Thyroid gland (tissue), 4 donors: ENCODE data around the gene RASGRP2. TPM values are rescaled to one million over a fixed set of nuclear protein-coding genes. Genes with fewer than 3 reads are reported as not detected.
A peak's percentile ranks its signal among the peaks of the same experiment; 100 is the strongest.

ENCODE experiments used
- DNase-seq, 2 donors: peaks; one replicate each; pipeline ENCODE4 v3.0.0-alpha.2; 2019
- H3K27ac ChIP-seq, 3 donors: fragments of 200-600 bp; sonication (generic); 1 replicate in 2 of 3; 2 replicates in 1 of 3; pipeline ENCODE4 v1.5.1; 2016 to 2019; ENCODE audit warnings: mild to moderate bottlenecking in 1 of 3, moderate library complexity in 1 of 3
- H3K27me3 ChIP-seq: fragments of 200-600 bp; sonication (generic); one replicate; pipeline ENCODE4 v1.5.1; 2019
- H3K36me3 ChIP-seq, 2 donors: fragments of 200-600 bp; sonication (generic); one replicate each; pipeline ENCODE4 v1.5.1; 2016 to 2019
- H3K4me1 ChIP-seq, 2 donors: fragments of 200-600 bp; sonication (generic); one replicate each; pipeline ENCODE4 v1.5.1; 2017 to 2019
- H3K4me3 ChIP-seq, 3 donors: fragments of 200-600 bp; sonication (generic); replicated peaks in 1 of 3; 1 replicate in 2 of 3; 2 replicates in 1 of 3; pipeline ENCODE4 v1.5.1; 2016; ENCODE audit warnings: mild to moderate bottlenecking in 1 of 3
- H3K9me3 ChIP-seq: fragments of 200-600 bp; sonication (generic); one replicate; pipeline ENCODE4 v1.5.1; 2017
- POLR2A ChIP-seq, 2 donors: fragments of 450-650 bp; IDR thresholded peaks; one replicate each; pipeline ENCODE4 v1.6.1; 2017; ENCODE audit warnings: antibody characterized with exemption in 2 of 2, mild to moderate bottlenecking in 2 of 2, moderate library complexity in 1 of 2
- WGBS, 2 donors: methylation state at CpG; one replicate each; pipeline ENCODE4 v1.1.5; 2017; 5-methylcytosine and 5-hydroxymethylcytosine counted together
- intact Hi-C: fragments of 100-400 bp; cut with DNase I; formaldehyde crosslinking; loops from one replicate; pipeline ENCODE4 v1.15.1; 2023
- total RNA-seq, 4 donors: library from RNA; depleted of rRNA; stranded (reverse); fragments of >200 nt; gene quantifications; one replicate each; pipeline ENCODE4 v1.2.3, GENCODE V29; 2016
- TF ChIP-seq, protein P1 (sequence below), 6 experiments: fragments of 200-600 bp in 3 of 6; fragments of 450-650 bp in 3 of 6; sonication (generic) in 3 of 6; IDR thresholded peaks; one replicate each; pipeline ENCODE4 v1.5.1; 2016 to 2019; ENCODE audit warnings: antibody characterized with exemption in 6 of 6, mild to moderate bottlenecking in 2 of 6, inconsistent platforms in 1 of 6, moderate library complexity in 1 of 6

RASGRP2 gene
- total RNA-seq, 4 donors from 2014 or later = 2.8 to 8.9 (median 6.6) TPM

DNA sequence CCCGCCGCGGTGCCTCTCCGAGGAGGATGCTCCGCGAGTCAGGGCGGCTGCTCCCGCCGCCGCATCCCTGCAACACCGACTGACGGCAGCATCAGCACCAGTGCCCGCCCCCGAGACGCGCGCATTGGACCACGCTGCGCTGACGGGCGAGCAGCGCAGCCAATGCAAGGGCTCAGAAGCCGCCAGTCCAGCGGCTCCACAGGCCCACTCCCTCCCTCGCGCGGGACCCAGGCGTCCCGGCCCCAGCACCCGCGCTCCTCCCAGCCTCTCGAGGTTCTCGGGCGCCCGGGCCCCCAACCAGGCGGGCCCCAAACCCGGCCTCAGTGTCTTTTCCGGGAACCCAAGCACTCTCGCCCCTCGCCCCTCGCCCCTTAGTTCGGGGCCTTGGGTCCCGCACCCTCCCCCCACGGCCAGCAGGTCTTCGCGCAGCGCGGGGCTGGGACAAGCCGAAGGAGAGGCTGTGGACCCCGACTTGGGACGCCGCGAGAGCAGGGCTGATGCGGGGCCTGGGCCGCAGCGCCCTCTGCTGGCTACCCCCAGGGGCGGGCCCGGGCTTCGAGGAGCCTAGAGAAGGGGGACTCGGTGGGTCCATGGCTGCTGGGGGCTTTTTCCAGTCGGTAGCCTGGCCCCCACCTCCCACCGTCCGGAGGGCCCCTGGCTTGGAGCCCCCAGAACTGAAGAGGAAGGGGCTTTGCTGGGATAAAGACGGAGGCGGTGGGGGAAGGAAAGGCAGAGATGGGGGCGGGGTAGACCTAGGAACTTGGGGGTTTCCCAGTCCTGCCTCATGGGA, 20.6 kb downstream of the RASGRP2 start, which contains the start of gene NRXN2:
Gene NRXN2 (minus strand): TSS at position 81 of the 790 bp plus-strand sequence. CDS start 9,498 bp downstream, outside the sequence.
- no peaks in the 10 kb centered on the region for H3K36me3 ChIP-seq
- DNase-seq = peak; percentile 79 to 83
- H3K9me3 ChIP-seq = no peaks in the 10 kb centered on the region
- 4 to 25% methylated on average over 6 to 30 of the region's 66 CpGs for WGBS, 2 donors
- no peaks in the 10 kb centered on the region for H3K4me1 ChIP-seq
- H3K27me3 ChIP-seq = no peaks in the 10 kb centered on the region
- intact Hi-C loops = loop anchor here (2.0 kb wide), 1 partner anchor 37 kb away; no protein-coding TSS in a partner anchor
- peak within 1 kb of the TSS in 2 of 3 donors; percentile 71 to 93 for H3K4me3 ChIP-seq
- no peak for TF ChIP-seq POLR2A (IDR thresholded peaks at IDR 0.05)
- TF ChIP-seq, protein P1, sequence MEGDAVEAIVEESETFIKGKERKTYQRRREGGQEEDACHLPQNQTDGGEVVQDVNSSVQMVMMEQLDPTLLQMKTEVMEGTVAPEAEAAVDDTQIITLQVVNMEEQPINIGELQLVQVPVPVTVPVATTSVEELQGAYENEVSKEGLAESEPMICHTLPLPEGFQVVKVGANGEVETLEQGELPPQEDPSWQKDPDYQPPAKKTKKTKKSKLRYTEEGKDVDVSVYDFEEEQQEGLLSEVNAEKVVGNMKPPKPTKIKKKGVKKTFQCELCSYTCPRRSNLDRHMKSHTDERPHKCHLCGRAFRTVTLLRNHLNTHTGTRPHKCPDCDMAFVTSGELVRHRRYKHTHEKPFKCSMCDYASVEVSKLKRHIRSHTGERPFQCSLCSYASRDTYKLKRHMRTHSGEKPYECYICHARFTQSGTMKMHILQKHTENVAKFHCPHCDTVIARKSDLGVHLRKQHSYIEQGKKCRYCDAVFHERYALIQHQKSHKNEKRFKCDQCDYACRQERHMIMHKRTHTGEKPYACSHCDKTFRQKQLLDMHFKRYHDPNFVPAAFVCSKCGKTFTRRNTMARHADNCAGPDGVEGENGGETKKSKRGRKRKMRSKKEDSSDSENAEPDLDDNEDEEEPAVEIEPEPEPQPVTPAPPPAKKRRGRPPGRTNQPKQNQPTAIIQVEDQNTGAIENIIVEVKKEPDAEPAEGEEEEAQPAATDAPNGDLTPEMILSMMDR (IDR thresholded peaks at IDR 0.05) = peak; percentile 80 to 99 (median 92)
- no peak within 1 kb of the TSS for H3K27ac ChIP-seq

DNA sequence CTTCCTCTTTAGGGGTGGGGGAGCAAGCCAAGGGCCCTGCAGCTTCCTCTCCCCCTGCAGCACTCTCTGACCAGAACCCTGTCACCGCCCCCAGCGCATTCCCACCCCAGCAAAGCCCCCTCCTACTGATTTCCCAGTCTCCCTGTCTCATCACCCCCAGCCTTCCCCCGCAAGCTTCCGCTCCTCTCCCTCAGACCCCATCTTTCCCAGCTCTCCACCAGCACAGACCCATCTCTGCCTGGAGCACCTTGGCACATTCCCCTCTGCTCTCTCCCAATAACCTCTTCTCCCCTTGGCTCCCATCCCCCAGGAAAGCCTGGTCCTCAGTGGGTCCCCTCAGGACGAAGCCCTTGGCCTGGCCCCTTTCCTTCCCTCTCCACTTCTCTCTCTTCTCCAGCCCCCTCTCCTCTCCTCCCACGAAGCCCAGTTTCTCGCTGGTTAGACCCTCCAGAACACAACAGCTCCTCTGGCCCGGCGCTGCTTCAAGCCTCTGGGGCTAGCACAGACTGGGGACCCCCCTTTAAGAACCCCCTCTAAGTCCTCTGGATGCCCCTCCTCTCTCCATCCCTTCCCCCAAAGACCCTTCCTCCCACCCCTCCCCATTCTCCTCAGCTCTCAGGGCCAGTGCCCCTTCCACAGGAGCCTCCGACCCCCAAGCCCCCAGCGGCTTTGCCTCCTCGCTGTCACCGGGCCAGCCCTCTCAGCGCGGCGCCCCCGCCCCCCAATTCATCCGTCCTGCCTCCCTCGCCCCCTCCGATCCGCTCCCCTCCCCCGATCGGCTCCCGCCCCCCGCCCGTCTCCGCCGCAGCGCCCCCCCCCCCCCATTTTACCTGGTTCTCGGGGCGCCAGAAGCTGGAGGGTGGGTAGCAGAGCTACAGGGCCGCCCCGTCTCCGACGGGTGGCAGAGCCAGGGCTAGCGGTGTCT, 21.5 kb downstream of the RASGRP2 start:
- no peak overlapping the region for H3K27ac ChIP-seq
- no peaks in the 10 kb centered on the region for H3K27me3 ChIP-seq
- no peaks in the 10 kb centered on the region for H3K4me1 ChIP-seq
- H3K36me3 ChIP-seq = no peaks in the 10 kb centered on the region
- H3K4me3 ChIP-seq = no peak overlapping the region
- H3K9me3 ChIP-seq = no peaks in the 10 kb centered on the region
- 12 to 18% methylated on average over 18 to 20 of the region's 36 CpGs for WGBS, 2 donors
- intact Hi-C loops = loop anchor here (2.0 kb wide), 1 partner anchor 36 kb away; no protein-coding TSS in a partner anchor
- no peak for TF ChIP-seq POLR2A (IDR thresholded peaks at IDR 0.05)
- TF ChIP-seq, protein P1 (IDR thresholded peaks at IDR 0.05) = no peak
- no peak for DNase-seq

DNA sequence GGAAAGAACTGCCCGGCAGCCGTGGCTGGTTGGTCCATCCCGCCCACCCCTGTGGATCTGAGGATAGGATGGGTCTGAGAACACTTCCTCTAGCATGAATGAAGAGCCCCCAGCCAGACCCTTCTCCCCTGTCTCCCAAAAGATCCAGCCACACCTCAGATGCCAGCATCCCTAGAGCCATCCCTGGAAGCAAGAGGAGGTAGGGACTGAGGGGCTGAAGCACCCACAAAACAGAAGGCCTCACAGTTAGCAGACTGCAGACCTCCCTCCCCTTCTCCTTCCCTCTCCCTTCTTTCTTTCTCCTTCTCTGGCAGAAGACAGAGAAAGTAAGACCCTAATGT, 22.6 kb downstream of the RASGRP2 start:
- WGBS, 2 donors = 75 to 78% methylated on average over 3 of the region's 3 CpGs
- intact Hi-C loops = no loop called here
- H3K27me3 ChIP-seq = no peaks in the 10 kb centered on the region

DNA sequence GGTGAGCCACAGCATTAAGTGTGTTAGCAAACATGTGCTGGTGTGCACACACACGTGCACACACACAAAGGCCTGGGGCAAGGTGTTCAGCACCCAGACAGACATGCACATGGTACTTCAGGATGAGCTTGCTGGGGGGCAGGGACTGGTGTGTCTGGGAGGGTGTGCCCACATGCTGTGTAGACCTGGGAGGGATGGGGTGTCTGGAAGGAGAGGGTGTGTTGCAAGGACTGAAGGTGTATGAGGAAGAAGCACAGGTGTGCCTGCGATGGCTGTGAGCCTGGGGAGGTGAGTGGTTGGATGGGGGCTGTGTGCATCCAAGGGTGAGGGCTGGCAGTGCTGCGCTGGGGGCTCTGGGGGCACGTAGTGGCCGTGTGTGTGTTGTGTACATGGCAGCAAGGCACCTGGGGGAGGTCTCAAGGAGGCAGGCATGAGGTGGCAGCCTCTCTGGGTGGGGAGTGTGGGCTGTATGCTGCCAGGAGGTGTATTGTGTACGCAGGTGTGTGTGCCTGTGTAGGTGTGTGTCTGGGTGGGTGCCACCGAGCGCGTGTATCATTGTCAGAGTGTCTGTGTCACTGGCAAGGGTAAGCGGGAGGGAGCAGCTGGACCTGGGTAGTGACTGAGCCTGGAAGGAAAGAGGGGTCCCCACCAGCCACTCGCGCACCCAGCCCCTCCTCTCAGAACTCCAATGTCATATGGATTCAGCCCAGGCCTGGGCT, 23.1 kb downstream of the RASGRP2 start:
- Histone ChIP-seq H3K4me3 (no peak overlapping the region), H3K36me3 (no peaks in the 10 kb centered on the region), H3K27me3 (no peaks in the 10 kb centered on the region), H3K9me3 (no peaks in the 10 kb centered on the region), H3K4me1 (no peaks in the 10 kb centered on the region), H3K27ac (no peak overlapping the region)
- TF ChIP-seq POLR2A (IDR thresholded peaks at IDR 0.05) = no peak
- TF ChIP-seq, protein P1 (IDR thresholded peaks at IDR 0.05) = no peak
- intact Hi-C loops = no loop called here
- WGBS, 2 donors = 73 to 80% methylated on average over 12 of the region's 12 CpGs
- DNase-seq = no peak

More for the DNA sequence above, 22.6 kb downstream of the RASGRP2 start:
- Histone ChIP-seq H3K9me3 (no peaks in the 10 kb centered on the region), H3K36me3 (no peaks in the 10 kb centered on the region), H3K4me3 (no peak overlapping the region), H3K4me1 (no peaks in the 10 kb centered on the region), H3K27ac (no peak overlapping the region)
- DNase-seq = no peak
- TF ChIP-seq, protein P1 (IDR thresholded peaks at IDR 0.05) = no peak
